Keratinocyte (primary cell): ENCODE measurements around the gene MRPL53. TPM values are rescaled to one million over a fixed set of nuclear protein-coding genes. Genes with fewer than 3 reads are reported as not detected.

Experiments
- DNase-seq: peaks from one replicate; pipeline ENCODE4 v3.0.0-alpha.2; 2011; ENCODE audit warnings: low read depth, missing footprints, low spot score
- FAIRE-seq: peaks from 2 replicates; lab custom pipeline; 2011; peaks lifted over from hg19 to GRCh38; lab: Jason Lieb, UNC
- H2AFZ ChIP-seq: 2 replicates; pipeline ENCODE4 v1.6.0; 2012; ENCODE audit warnings: low read length, control low read depth, inconsistent platforms; ENCODE audit not compliant: control insufficient read depth
- H3K27ac ChIP-seq: 2 replicates; pipeline ENCODE4 v1.5.1; 2011; ENCODE audit warnings: low read length; ENCODE audit not compliant: control insufficient read depth, insufficient read depth
- H3K27me3 ChIP-seq: 3 replicates; pipeline ENCODE4 v1.6.0; 2011; ENCODE audit warnings: low read length; ENCODE audit not compliant: control insufficient read depth, insufficient read depth; ENCODE audit errors: extremely low read depth
- H3K36me3 ChIP-seq, 2 experiments: 2 replicates in 1 of 2; 3 replicates in 1 of 2; pipeline ENCODE4 v1.5.1; 2011; ENCODE audit warnings: low read length in 2 of 2, mild to moderate bottlenecking in 1 of 2; ENCODE audit not compliant: control insufficient read depth in 2 of 2, insufficient read depth in 2 of 2; ENCODE audit errors: extremely low read depth in 1 of 2
- H3K4me1 ChIP-seq: 3 replicates; pipeline ENCODE4 v1.5.1; 2011; ENCODE audit warnings: low read length; ENCODE audit not compliant: control insufficient read depth, insufficient read depth; ENCODE audit errors: extremely low read depth
- H3K4me2 ChIP-seq: 3 replicates; pipeline ENCODE4 v1.6.0; 2011; ENCODE audit warnings: low read depth, low read length; ENCODE audit not compliant: control insufficient read depth, insufficient read depth; ENCODE audit errors: extremely low read depth
- H3K4me3 ChIP-seq, 3 experiments: fragments of 200-600 bp in 1 of 3; sonication (generic) in 1 of 3; 2 replicates in 2 of 3; 3 replicates in 1 of 3; pipeline ENCODE4 v1.5.1; 2011 to 2016; ENCODE audit warnings: low read length in 3 of 3, mild to moderate bottlenecking in 3 of 3, control low read depth in 2 of 3, inconsistent platforms in 1 of 3, low read depth in 1 of 3, mixed read lengths in 1 of 3, mixed run types in 1 of 3, moderate library complexity in 1 of 3; ENCODE audit not compliant: control insufficient read depth in 2 of 3, insufficient read depth in 2 of 3; ENCODE audit errors: extremely low read depth in 1 of 3
- H3K79me2 ChIP-seq: 2 replicates; pipeline ENCODE4 v1.6.0; 2012; ENCODE audit warnings: low read length; ENCODE audit not compliant: control insufficient read depth, insufficient read depth
- H3K9ac ChIP-seq: 3 replicates; pipeline ENCODE4 v1.6.0; 2011; ENCODE audit warnings: low read length; ENCODE audit not compliant: control insufficient read depth, insufficient read depth; ENCODE audit errors: extremely low read depth
- H3K9me1 ChIP-seq: 3 replicates; pipeline ENCODE4 v1.6.0; 2011; ENCODE audit warnings: low read length; ENCODE audit not compliant: control insufficient read depth, insufficient read depth; ENCODE audit errors: extremely low read depth
- H3K9me3 ChIP-seq: 2 replicates; pipeline ENCODE4 v1.5.1; 2012; ENCODE audit warnings: low read depth, low read length; ENCODE audit not compliant: control insufficient read depth
- H4K20me1 ChIP-seq: 3 replicates; pipeline ENCODE4 v1.6.0; 2011; ENCODE audit warnings: low read length; ENCODE audit not compliant: control insufficient read depth, insufficient read depth; ENCODE audit errors: extremely low read depth
- EZH2 ChIP-seq: IDR thresholded peaks from one replicate; pipeline ENCODE4 v1.6.1; 2012; ENCODE audit warnings: inconsistent platforms, mild to moderate bottlenecking, low read length, moderate library complexity
- dilution Hi-C: fragments of 300-500 bp; cut with MboI; formaldehyde crosslinking; loops from one replicate; pipeline ENCODE4 v1.7.0; 2020; ENCODE audit warnings: low sequenced_read_pairs; ENCODE audit not compliant: extremely low pct_ligation_motif_present
- polyA plus RNA-seq, 5 experiments: library from polyadenylated mRNA; depleted of rRNA in 3 of 5; stranded (reverse) in 3 of 5; stranded (forward) in 1 of 5; unstranded in 1 of 5; fragments of >200 nt; gene quantifications; 1 replicate in 1 of 5; 2 replicates in 3 of 5; 3 replicates in 1 of 5; pipeline versions ENCODE4 v1.2.1 to v1.2.3, GENCODE V29; 2011 to 2012; ENCODE audit warnings: missing spikeins in 2 of 5, low read depth in 1 of 5, low replicate concordance in 1 of 5
- TF ChIP-seq, protein P1 (sequence below), 3 experiments: IDR thresholded peaks in 1 of 3; conservative IDR thresholded peaks in 1 of 3; optimal IDR thresholded peaks in 1 of 3; 2 replicates in 2 of 3; 3 replicates in 1 of 3; pipeline versions ENCODE3 to v1.5.1; 2011; ENCODE audit warnings: low read length in 3 of 3, mild to moderate bottlenecking in 3 of 3, moderate library complexity in 2 of 3, control low read depth in 1 of 3, inconsistent platforms in 1 of 3; ENCODE audit not compliant: insufficient read depth in 2 of 3; ENCODE audit errors: extremely low read depth in 1 of 3

Gene MRPL53
- polyA plus RNA-seq, 1 donor (not counting 4 experiments of a cell fraction or from before 2014, with no cell fraction given): 31.0 TPM

- H3K36me3 ChIP-seq: peaks cover 36 to 64% of the 10 kb centered on the region in 2 experiments
- peak overlapping the region; percentile 73 for H3K4me2 ChIP-seq
- TF ChIP-seq EZH2: no peak
- TF ChIP-seq, protein P1, sequence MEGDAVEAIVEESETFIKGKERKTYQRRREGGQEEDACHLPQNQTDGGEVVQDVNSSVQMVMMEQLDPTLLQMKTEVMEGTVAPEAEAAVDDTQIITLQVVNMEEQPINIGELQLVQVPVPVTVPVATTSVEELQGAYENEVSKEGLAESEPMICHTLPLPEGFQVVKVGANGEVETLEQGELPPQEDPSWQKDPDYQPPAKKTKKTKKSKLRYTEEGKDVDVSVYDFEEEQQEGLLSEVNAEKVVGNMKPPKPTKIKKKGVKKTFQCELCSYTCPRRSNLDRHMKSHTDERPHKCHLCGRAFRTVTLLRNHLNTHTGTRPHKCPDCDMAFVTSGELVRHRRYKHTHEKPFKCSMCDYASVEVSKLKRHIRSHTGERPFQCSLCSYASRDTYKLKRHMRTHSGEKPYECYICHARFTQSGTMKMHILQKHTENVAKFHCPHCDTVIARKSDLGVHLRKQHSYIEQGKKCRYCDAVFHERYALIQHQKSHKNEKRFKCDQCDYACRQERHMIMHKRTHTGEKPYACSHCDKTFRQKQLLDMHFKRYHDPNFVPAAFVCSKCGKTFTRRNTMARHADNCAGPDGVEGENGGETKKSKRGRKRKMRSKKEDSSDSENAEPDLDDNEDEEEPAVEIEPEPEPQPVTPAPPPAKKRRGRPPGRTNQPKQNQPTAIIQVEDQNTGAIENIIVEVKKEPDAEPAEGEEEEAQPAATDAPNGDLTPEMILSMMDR (optimal IDR thresholded peaks at IDR 0.05 in 1 of 3, IDR thresholded peaks at IDR 0.05 in 1 of 3, conservative IDR thresholded peaks at IDR 0.05 in 1 of 3; ENCODE audit: extremely low read depth in 1 of 3, insufficient read depth in 2 of 3, low read length in 3 of 3): no peak
- H3K4me1 ChIP-seq: peaks cover 78% of the 10 kb centered on the region
- peak overlapping the region; percentile 72 for H3K9ac ChIP-seq
- H3K9me1 ChIP-seq: peaks cover 4% of the 10 kb centered on the region
- peaks cover 3% of the 10 kb centered on the region for H3K79me2 ChIP-seq
- H3K27me3 ChIP-seq: no peaks in the 10 kb centered on the region
- H3K4me3 ChIP-seq: no peak overlapping the region
- DNase-seq (no peak), FAIRE-seq (no peak)
- peak overlapping the region; percentile 96 for H3K27ac ChIP-seq
- H2AFZ ChIP-seq: no peak overlapping the region
- H3K9me3 ChIP-seq: no peaks in the 10 kb centered on the region
- dilution Hi-C loops: no loop called here
- H4K20me1 ChIP-seq: no peaks in the 10 kb centered on the region
These were observed 46.2 kb downstream of the MRPL53 start for GRCh38 chr2:74426181-74426758.

GRCh38 chr2:74425523-74425922 is 47.0 kb downstream of the MRPL53 start:
- DNase-seq (peak; percentile 97), FAIRE-seq (peak; percentile 96)
- H3K79me2 ChIP-seq: peaks cover 2% of the 10 kb centered on the region
- H3K4me3 ChIP-seq: no peak overlapping the region
- peak overlapping the region; percentile 73 for H3K4me2 ChIP-seq
- dilution Hi-C loops: no loop called here
- TF ChIP-seq EZH2: no peak
- TF ChIP-seq, protein P1 (optimal IDR thresholded peaks at IDR 0.05 in 1 of 3, IDR thresholded peaks at IDR 0.05 in 1 of 3, conservative IDR thresholded peaks at IDR 0.05 in 1 of 3; ENCODE audit: extremely low read depth in 1 of 3, insufficient read depth in 2 of 3, low read length in 3 of 3): no peak
- no peaks in the 10 kb centered on the region for H3K27me3 ChIP-seq
- H3K9me1 ChIP-seq: peaks cover 4% of the 10 kb centered on the region
- peak overlapping the region; percentile 76 for H3K9ac ChIP-seq
- no peak overlapping the region for H2AFZ ChIP-seq
- H4K20me1 ChIP-seq: no peaks in the 10 kb centered on the region
- peaks cover 82% of the 10 kb centered on the region for H3K4me1 ChIP-seq
- no peaks in the 10 kb centered on the region for H3K9me3 ChIP-seq
- peaks cover 28 to 56% of the 10 kb centered on the region in 2 experiments for H3K36me3 ChIP-seq
- H3K27ac ChIP-seq: peak overlapping the region; percentile 96
